Gastroesophageal sphincter (tissue), 3 donors: ENCODE results near the gene TTC33.

Experiments used
- POLR2A ChIP-seq, 2 donors: fragments of 450-650 bp; IDR thresholded peaks; one replicate each; pipeline ENCODE4 v1.6.1; 2017; ENCODE audit warnings: antibody characterized with exemption in 2 of 2, mild to moderate bottlenecking in 2 of 2, moderate library complexity in 1 of 2
- TF ChIP-seq, protein P1 (sequence below), 4 experiments: fragments of 200-600 bp in 2 of 4; fragments of 450-650 bp in 2 of 4; sonication (generic) in 1 of 4; IDR thresholded peaks; one replicate each; pipeline ENCODE4 v1.5.1; 2017 to 2019; ENCODE audit warnings: antibody characterized with exemption in 4 of 4, mild to moderate bottlenecking in 2 of 4, moderate library complexity in 2 of 4

DNA sequence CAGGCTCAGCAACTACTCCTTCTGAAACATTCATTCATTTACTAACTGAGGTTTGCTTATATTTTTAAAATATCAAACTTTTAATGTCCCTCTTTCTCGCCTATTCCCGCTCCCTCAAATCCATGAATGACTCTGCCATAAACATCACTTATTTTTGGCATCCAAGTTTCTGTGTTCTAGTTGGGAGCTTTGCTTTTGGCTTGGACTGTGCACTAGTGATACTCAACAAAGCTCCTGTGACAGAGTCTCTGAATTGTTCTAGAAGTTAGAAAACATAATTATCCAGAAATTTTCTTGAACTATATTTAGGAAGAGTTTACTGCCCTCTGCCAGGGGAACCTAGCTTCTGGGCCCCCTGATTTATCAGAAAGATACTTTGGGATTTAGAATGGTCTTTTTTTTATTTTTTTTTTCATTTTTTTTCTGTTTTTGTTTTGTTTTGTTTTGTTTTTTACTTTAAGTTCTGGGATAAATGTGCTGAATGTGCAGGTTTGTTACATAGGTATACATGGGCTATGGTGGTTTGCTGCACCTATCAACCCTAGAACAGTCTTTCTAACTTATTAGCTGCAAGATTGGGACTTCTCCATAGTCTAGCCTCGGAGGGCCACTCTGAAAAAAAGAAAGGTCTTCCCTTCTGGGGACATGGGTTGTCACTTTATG, 140.7 kb downstream of the TTC33 start:
- TF ChIP-seq, protein P1, sequence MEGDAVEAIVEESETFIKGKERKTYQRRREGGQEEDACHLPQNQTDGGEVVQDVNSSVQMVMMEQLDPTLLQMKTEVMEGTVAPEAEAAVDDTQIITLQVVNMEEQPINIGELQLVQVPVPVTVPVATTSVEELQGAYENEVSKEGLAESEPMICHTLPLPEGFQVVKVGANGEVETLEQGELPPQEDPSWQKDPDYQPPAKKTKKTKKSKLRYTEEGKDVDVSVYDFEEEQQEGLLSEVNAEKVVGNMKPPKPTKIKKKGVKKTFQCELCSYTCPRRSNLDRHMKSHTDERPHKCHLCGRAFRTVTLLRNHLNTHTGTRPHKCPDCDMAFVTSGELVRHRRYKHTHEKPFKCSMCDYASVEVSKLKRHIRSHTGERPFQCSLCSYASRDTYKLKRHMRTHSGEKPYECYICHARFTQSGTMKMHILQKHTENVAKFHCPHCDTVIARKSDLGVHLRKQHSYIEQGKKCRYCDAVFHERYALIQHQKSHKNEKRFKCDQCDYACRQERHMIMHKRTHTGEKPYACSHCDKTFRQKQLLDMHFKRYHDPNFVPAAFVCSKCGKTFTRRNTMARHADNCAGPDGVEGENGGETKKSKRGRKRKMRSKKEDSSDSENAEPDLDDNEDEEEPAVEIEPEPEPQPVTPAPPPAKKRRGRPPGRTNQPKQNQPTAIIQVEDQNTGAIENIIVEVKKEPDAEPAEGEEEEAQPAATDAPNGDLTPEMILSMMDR (IDR thresholded peaks at IDR 0.05): no peak
- no peak for TF ChIP-seq POLR2A (IDR thresholded peaks at IDR 0.05)
